ENCODE measurements around the gene LAD1.

LAD1 gene

DNA sequence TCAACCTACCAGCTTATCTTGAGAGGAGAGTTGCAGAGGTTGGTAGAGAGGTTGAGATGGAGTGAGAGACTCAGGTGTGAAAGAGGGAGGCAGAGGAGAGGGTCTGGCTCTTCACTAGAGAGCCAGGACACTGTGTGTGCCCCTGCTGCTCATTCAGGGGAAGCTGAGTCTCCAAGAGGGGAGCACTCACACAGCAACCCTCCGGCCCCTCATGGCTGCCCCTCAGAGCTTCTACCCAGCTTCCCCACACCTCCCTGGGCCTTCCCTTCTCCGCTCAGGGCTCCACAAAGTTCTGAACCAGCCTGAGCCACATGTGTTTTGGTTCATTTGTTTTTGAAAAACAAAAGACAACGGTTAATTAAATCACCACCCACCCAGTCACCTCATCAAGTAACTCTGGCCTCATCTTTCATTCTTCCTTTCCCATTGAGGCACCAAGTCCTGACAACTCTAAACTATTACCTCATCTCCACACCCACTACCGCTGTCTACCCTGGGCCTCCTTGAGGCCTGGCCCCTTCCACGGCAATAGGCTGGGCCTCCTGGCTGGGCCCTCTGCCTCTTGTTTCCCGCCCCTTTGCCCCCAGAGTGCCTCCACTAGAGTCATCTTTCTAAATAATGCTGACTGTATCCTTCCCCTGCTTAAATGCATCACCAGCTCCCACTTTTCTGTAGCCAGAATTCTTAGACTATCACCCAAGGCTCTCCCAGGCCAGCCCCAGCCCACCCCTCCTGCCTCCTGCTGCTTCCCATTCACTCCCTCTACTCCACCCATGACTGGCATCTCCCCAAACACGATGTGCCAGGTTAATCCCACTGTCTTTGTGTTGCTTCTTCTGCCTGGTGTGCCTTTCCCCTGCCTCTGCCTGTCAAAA lies 54.7 kb downstream of the LAD1 start:
- no peak for DNase-seq

DNA sequence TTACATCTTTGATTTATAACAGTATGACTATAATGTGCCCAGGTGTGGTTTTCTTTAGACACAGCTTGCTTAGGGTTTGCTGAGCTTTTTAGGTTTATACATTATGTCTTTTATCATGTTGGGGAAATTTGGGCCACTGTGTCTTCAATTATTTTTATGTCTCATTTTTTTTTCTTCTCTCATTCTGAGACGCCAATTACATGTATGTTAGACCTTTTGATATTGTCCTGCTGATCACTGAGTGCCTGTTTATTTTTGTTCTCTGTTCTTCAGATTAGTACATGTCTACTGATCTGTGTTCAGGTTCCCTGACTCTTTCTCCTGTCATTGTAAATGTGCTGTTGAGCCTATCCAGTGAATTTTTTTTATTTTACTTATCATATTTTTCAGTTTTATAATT lies 57.7 kb downstream of the LAD1 start:
- DNase-seq: no peak

DNA sequence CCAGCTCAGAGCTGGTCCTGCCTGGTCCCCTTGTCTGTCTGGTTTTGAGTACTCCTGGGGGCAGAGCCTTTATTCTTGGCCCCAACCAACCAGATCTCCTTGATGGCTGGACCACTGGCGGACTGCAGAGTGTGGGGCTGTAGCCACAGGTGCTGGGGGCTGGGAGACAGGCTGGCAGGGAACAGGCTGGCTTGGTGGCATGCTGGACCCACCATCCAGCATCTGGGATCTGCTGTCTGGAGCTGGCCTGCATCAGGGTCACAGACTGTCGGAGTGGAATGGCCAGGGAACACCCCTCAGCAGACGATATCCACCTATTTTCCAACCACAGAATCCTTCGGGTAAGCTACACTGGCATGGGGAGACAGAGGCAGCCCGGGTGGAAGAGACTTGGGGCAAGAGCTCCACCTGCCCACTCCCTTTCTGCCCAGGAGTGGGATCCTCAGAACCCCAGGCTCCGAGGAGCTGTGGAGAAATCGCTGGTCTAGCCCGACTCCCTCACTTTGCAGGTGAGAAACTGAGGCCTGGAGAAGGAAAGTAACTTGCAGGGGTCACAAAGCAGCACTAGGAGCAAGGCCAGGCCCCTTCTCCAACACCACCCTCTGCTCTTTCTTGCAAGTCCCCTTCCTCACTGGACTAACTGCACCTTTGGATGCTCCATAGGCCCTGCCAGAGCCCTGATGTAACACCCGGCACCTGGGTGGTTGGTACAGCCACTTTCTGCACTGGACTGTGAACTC lies 62.2 kb downstream of the LAD1 start:
- no peak for DNase-seq

DNA sequence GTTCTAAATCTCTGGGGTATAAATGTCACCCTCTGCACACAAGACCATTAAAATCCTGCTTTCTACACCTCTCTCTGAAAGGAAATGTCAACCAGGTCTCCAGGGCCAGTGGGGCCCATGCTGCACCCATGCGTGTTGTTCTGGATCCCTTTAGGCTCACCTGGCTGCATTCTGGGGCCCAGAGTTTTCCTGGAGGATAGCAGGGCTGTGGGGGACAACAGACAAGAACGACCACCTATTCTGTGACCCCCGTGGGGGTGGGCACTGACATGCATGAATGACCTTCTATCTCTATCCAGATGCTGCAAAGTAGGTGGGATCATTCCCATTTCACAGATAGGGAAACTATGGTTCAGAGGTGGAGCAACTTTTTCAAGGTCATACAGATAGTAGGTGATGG lies 63.2 kb downstream of the LAD1 start:
- DNase-seq: no peak

DNA sequence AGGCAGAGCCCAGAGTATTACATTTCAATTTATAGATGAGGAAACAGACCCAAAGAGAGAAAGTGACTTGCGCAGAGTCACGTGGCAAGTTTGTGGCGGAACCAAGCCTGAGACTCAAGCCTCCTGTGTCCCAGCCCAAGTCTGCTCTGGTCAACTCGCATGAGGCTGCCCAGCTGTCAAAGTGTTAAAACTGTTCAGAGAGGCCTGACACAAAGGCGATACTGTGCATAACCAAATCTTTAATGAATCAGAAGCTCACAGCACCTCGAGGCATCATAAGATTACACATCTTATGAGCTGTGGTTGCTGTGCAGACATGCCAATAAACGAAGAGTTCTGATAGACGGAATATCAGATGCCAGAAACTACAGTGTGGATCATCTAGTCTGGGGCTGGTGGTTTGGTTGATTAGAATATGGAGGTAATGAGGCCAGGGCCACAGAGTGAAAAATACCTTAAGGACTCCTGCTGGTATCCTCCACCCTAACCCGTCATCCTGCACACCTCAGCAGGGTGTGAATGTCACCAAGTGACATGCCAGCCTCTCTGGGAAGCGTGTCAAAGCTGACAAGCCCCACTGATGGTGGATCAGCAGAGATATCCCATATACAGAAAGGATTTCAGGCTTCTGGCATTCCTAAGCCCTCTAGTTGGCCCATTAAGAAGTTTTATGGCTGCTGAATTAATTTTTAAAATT lies 63.8 kb downstream of the LAD1 start:
- DNase-seq: no peak

DNA sequence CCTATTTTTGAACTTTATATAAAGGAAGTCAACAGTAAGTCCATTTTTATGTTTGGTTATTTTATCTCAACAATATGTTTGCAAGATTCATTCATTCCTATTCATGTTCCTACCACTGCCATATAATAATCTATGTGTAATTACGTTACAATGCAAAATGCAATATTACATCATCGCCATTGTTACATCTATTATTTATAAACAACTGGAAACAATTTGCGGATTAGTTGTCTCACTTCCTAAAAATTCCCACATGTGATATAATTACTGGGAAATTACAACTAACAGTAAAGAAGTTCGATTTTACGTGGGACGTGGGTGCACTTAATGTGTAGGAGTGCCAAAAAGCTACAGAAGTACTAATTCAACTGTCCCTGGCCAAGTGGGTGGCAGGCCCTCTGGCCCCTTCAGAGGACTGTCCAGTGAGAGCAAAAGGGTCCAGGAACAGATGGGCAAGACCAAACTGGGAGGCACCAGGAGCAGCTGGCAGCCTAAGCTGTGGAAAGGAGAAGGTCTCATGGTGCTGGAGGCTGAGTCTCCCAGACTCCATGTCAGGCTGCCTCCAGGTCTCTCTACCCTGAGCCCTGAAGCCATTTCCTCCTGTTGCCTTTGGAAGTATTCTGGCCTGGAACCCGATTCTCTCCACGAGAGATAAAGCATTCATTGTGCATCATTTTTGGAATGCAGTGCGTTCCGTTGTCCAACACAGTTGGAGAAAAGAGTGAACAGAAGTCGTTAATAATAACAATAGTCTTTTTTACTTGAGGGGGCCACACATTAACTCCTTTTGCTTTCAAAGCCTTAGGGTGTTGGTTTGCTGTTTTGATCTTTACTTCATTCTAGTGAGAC lies 64.6 kb downstream of the LAD1 start:
- no peak for DNase-seq

DNA sequence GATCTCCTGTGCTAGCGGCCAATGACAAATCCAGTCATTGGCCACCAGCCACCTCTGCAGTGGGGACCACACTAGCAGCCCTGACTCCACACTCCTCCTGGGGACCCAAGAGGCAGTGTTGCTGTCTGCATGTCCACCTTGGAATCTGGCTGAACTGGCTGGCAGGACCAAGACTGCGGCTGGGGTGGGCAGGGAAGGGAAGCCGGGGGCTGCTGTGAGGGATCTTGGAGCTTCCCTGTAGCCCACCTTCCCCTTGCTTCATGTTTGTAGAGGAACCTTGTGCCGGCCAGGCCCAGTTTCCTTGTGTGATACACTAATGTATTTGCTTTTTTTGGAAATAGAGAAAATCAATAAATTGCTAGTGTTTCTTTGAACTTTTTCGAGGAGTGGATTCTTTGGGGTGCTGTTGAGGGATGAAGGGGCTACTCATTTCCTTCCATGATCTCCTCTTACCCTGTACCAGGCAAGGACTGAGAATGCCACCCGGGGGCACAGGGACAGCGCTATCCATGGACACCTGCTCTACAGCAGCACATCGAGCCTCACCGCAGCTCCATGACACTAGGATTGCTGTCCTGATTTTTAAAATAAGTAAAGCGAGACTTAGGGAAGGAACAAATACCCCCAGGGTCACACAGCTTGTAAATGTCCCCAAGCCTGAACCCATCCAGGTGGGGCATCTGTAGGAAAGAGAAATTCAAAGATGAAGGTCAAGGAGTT lies 66.3 kb downstream of the LAD1 start:
- no peak for DNase-seq

DNA sequence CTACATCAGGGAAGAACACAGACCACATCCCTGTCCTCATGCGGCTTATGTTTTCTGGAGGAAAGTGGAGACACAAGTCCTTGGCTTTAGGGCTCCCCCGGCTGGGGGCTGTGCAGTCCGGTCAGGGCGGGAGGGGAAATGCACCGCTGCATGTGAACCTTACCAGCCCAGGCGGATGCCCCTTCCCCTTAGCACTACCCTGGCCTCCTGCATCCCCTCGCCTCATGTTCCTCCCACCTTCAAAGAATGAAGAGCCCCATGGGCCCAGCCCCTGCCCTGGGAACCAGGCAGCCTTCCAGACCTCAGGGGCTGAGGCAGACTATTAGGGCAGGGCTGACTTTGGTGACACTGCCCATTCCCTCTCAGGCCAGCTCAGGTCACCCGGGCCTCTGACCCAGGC lies 67.1 kb downstream of the LAD1 start:
- DNase-seq: no peak

DNA sequence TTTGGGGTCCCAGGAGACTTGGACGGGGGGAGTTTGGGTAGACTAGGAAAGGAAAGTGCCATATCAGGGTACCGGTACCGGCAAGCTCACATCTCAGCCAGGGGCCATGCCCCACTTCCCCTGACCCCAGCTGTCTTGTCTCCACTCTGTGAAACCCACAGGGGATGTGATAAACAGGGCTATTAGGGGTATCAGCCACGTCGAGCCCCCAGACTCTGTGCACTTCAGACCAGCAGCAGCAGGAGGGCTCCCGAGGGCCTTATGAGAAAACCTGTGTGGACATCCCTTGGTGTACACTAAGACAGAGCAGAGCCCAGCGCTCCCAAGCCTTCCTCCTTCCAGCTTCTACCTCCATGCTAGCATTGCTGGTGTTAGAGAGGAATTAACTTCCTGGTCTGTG lies 68.0 kb downstream of the LAD1 start:
- no peak for DNase-seq

All from AML-193 (cell line).